BE2C (cell line): ENCODE results near the gene CREB3L4.

Experiments used
- DNase-seq: peaks from one replicate; pipeline ENCODE4 v3.0.0-alpha.2; 2020
- H3K27me3 ChIP-seq: fragments of 250-450 bp; sonication (Bioruptor Pico); 2 replicates; pipeline ENCODE4 v1.5.1; 2020; ENCODE audit warnings: mild to moderate bottlenecking
- H3K36me3 ChIP-seq: fragments of 250-450 bp; sonication (Bioruptor Pico); 2 replicates; pipeline ENCODE4 v1.5.1; 2020; ENCODE audit warnings: mild to moderate bottlenecking
- H3K4me1 ChIP-seq: fragments of 250-450 bp; sonication (Bioruptor Pico); 2 replicates; pipeline ENCODE4 v1.5.1; 2020
- H3K4me3 ChIP-seq: 2 replicates; pipeline ENCODE4 v1.5.1; 2011; ENCODE audit warnings: low read depth, low read length
- H3K9me3 ChIP-seq: fragments of 250-450 bp; sonication (Bioruptor Pico); 2 replicates; pipeline ENCODE4 v1.5.1; 2020
- CTCF ChIP-seq: IDR thresholded peaks from 2 replicates; pipeline ENCODE4 v1.5.1; 2012; ENCODE audit warnings: mild to moderate bottlenecking, low read depth, low read length

CREB3L4 gene

GRCh38 chr1:153941826-153942725 is 25.6 kb upstream of the CREB3L4 start:
- DNase-seq: no peak
- Histone ChIP-seq H3K27me3 (no peaks in the 10 kb centered on the region), H3K4me1 (no peaks in the 10 kb centered on the region), H3K4me3 (no peak overlapping the region), H3K36me3 (peaks cover 34% of the 10 kb centered on the region), H3K9me3 (no peaks in the 10 kb centered on the region)
- TF ChIP-seq CTCF: no peak

- no peaks in the 10 kb centered on the region for H3K4me1 ChIP-seq
- no peak for DNase-seq
- peaks cover 25% of the 10 kb centered on the region for H3K36me3 ChIP-seq
- H3K4me3 ChIP-seq: no peak overlapping the region
- no peaks in the 10 kb centered on the region for H3K27me3 ChIP-seq
- H3K9me3 ChIP-seq: no peaks in the 10 kb centered on the region
- TF ChIP-seq CTCF: no peak
Measured at GRCh38 chr1:153942766-153943549, 24.7 kb upstream of the CREB3L4 start.

GRCh38 chr1:153944005-153944826 is 23.5 kb upstream of the CREB3L4 start:
- Histone ChIP-seq H3K4me3 (no peak overlapping the region), H3K9me3 (no peaks in the 10 kb centered on the region), H3K4me1 (no peaks in the 10 kb centered on the region), H3K27me3 (no peaks in the 10 kb centered on the region), H3K36me3 (peaks cover 25% of the 10 kb centered on the region)
- TF ChIP-seq CTCF: no peak
- DNase-seq: no peak

- H3K27me3 ChIP-seq: no peaks in the 10 kb centered on the region
- TF ChIP-seq CTCF: no peak
Measured at GRCh38 chr1:153944827-153945117, 22.9 kb upstream of the CREB3L4 start.

GRCh38 chr1:153945131-153945794 is 22.4 kb upstream of the CREB3L4 start:
- Histone ChIP-seq H3K4me1 (no peaks in the 10 kb centered on the region), H3K4me3 (peak overlapping the region; percentile 81), H3K9me3 (no peaks in the 10 kb centered on the region), H3K36me3 (peaks cover 19% of the 10 kb centered on the region), H3K27me3 (no peaks in the 10 kb centered on the region)
- DNase-seq: no peak
- TF ChIP-seq CTCF: no peak

More at GRCh38 chr1:153944827-153945117, 22.9 kb upstream of the CREB3L4 start:
- Histone ChIP-seq H3K9me3 (no peaks in the 10 kb centered on the region), H3K4me3 (no peak overlapping the region; the same call in 1 of the 2 replicates), H3K4me1 (no peaks in the 10 kb centered on the region), H3K36me3 (peaks cover 23% of the 10 kb centered on the region)
- no peak for DNase-seq
